Neural cell (in vitro differentiated cells): ENCODE results near the gene ORM2. TPM values are rescaled to one million over a fixed set of nuclear protein-coding genes. Genes with fewer than 3 reads are reported as not detected.

Source experiments
- H2AFZ ChIP-seq: fragments of 200-600, 300-800 bp; sonication (generic), shearing (Covaris generic); 2 replicates; pipeline ENCODE4 v1.6.0; 2014; ENCODE audit warnings: low read depth, mild to moderate bottlenecking, antibody characterized with exemption, low read length, moderate library complexity
- H3F3A ChIP-seq: fragments of 200-600 bp; shearing (Covaris generic); 2 replicates; pipeline ENCODE4 v1.6.1; 2016; ENCODE audit warnings: mild to moderate bottlenecking, moderate library complexity, mixed read lengths, antibody characterized with exemption, low read length; ENCODE audit not compliant: insufficient read depth, poor library complexity, severe bottlenecking
- H3K27ac ChIP-seq: fragments of 200-600, 300-800 bp; sonication (generic), shearing (Covaris generic); 2 replicates; pipeline ENCODE4 v1.5.1; 2014; ENCODE audit warnings: mild to moderate bottlenecking, low read length, moderate library complexity
- H3K27me3 ChIP-seq: fragments of 300-800, 200-600 bp; sonication (generic), shearing (Covaris generic); 2 replicates; pipeline ENCODE4 v1.6.0; 2014; ENCODE audit warnings: mild to moderate bottlenecking, low read depth, low read length, moderate library complexity; ENCODE audit not compliant: insufficient read depth
- H3K36me3 ChIP-seq: fragments of 300-800, 200-600 bp; sonication (generic), shearing (Covaris generic); 2 replicates; pipeline ENCODE4 v1.5.1; 2014; ENCODE audit warnings: mild to moderate bottlenecking, antibody characterized with exemption, low read length, moderate library complexity; ENCODE audit not compliant: insufficient read depth
- H3K4me2 ChIP-seq: fragments of 300-800, 200-600 bp; sonication (generic), shearing (Covaris generic); 2 replicates; pipeline ENCODE4 v1.6.0; 2014; ENCODE audit warnings: mild to moderate bottlenecking, low read length
- H3K4me3 ChIP-seq: fragments of 300-800, 200-600 bp; sonication (generic), shearing (Covaris generic); 2 replicates; pipeline ENCODE4 v1.5.1; 2014; ENCODE audit warnings: mild to moderate bottlenecking, low read length, moderate library complexity
- H3K79me2 ChIP-seq: fragments of 200-600 bp; shearing (Covaris generic); replicated peaks from 2 replicates; pipeline ENCODE4 v1.6.0; 2014; ENCODE audit warnings: mild to moderate bottlenecking, low read length, moderate library complexity; ENCODE audit not compliant: insufficient read depth
- H3K9ac ChIP-seq: fragments of 300-800, 200-600 bp; sonication (generic), shearing (Covaris generic); 2 replicates; pipeline ENCODE4 v1.6.1; 2016; ENCODE audit warnings: mild to moderate bottlenecking, low read length, mixed read lengths
- H3K9me2 ChIP-seq: fragments of 200-600 bp; shearing (Covaris generic); 2 replicates; pipeline ENCODE4 v1.6.1; 2016; ENCODE audit warnings: mild to moderate bottlenecking, low read length, mixed read lengths; ENCODE audit not compliant: insufficient read depth
- H3K9me3 ChIP-seq: fragments of 200-600, 300-800 bp; sonication (generic), shearing (Covaris generic); 2 replicates; pipeline ENCODE4 v1.6.1; 2016; ENCODE audit warnings: mild to moderate bottlenecking, mixed run types, low read length, moderate library complexity, mixed read lengths
- H4K20me1 ChIP-seq: fragments of 200-600 bp; shearing (Covaris generic); 2 replicates; pipeline ENCODE4 v1.6.1; 2016; ENCODE audit warnings: mild to moderate bottlenecking, mixed run types; ENCODE audit not compliant: insufficient read depth
- CTCF ChIP-seq: fragments of 450-650 bp; IDR thresholded peaks from 2 replicates; pipeline ENCODE4 v1.5.1; 2014; ENCODE audit warnings: antibody characterized with exemption, mild to moderate bottlenecking, moderate library complexity; ENCODE audit not compliant: poor library complexity, severe bottlenecking
- EP300 ChIP-seq: fragments of 450-650 bp; conservative IDR thresholded peaks from 2 replicates; pipeline ENCODE4 v1.6.1; 2014; ENCODE audit warnings: antibody characterized with exemption, mild to moderate bottlenecking, moderate library complexity; ENCODE audit not compliant: poor library complexity, severe bottlenecking
- EZH2 ChIP-seq: fragments of 200-600, 300-800 bp; shearing (Covaris generic), sonication (generic); IDR thresholded peaks from 2 replicates; pipeline ENCODE4 v1.6.1; 2014; ENCODE audit warnings: antibody characterized with exemption, low read length, borderline replicate concordance, mild to moderate bottlenecking; ENCODE audit not compliant: insufficient read depth, poor library complexity, severe bottlenecking
- MXI1 ChIP-seq: fragments of 450-650 bp; conservative IDR thresholded peaks from 2 replicates; pipeline ENCODE4 v1.6.1; 2014; ENCODE audit warnings: antibody characterized with exemption, mild to moderate bottlenecking; ENCODE audit not compliant: poor library complexity, severe bottlenecking
- POLR2AphosphoS5 ChIP-seq: IDR thresholded peaks from 2 replicates; pipeline ENCODE4 v1.6.1; 2012
- RAD21 ChIP-seq: fragments of 450-650 bp; conservative IDR thresholded peaks from 2 replicates; pipeline ENCODE4 v1.6.1; 2014; ENCODE audit warnings: antibody characterized with exemption, mild to moderate bottlenecking, moderate library complexity
- SMC3 ChIP-seq: fragments of 450-650 bp; conservative IDR thresholded peaks from 2 replicates; pipeline ENCODE4 v1.6.1; 2014; ENCODE audit warnings: antibody characterized with exemption, mild to moderate bottlenecking, moderate library complexity; ENCODE audit not compliant: poor library complexity
- TAF1 ChIP-seq: IDR thresholded peaks from 2 replicates; pipeline ENCODE4 v1.6.1; 2012; ENCODE audit warnings: low read depth
- polyA plus RNA-seq: library from polyadenylated mRNA; depleted of rRNA; stranded (reverse); fragments of >200 nt; gene quantifications from 2 replicates; pipeline ENCODE4 v1.2.3, GENCODE V29; 2014
- TF ChIP-seq, protein P1 (sequence below): IDR thresholded peaks from 2 replicates; pipeline ENCODE4 v1.6.1; 2012; ENCODE audit warnings: borderline replicate concordance

Gene ORM2
- polyA plus RNA-seq, 1 donor from 2014 or later = not detected

- H3K9me2 ChIP-seq = no peaks in the 10 kb centered on the region
- no peaks in the 10 kb centered on the region for H3K79me2 ChIP-seq
- TF ChIP-seq, protein P1, sequence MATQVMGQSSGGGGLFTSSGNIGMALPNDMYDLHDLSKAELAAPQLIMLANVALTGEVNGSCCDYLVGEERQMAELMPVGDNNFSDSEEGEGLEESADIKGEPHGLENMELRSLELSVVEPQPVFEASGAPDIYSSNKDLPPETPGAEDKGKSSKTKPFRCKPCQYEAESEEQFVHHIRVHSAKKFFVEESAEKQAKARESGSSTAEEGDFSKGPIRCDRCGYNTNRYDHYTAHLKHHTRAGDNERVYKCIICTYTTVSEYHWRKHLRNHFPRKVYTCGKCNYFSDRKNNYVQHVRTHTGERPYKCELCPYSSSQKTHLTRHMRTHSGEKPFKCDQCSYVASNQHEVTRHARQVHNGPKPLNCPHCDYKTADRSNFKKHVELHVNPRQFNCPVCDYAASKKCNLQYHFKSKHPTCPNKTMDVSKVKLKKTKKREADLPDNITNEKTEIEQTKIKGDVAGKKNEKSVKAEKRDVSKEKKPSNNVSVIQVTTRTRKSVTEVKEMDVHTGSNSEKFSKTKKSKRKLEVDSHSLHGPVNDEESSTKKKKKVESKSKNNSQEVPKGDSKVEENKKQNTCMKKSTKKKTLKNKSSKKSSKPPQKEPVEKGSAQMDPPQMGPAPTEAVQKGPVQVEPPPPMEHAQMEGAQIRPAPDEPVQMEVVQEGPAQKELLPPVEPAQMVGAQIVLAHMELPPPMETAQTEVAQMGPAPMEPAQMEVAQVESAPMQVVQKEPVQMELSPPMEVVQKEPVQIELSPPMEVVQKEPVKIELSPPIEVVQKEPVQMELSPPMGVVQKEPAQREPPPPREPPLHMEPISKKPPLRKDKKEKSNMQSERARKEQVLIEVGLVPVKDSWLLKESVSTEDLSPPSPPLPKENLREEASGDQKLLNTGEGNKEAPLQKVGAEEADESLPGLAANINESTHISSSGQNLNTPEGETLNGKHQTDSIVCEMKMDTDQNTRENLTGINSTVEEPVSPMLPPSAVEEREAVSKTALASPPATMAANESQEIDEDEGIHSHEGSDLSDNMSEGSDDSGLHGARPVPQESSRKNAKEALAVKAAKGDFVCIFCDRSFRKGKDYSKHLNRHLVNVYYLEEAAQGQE = no peak
- H3K27me3 ChIP-seq = no peaks in the 10 kb centered on the region
- H3K9ac ChIP-seq = no peak overlapping the region
- H3F3A ChIP-seq = no peaks in the 10 kb centered on the region
- H3K4me2 ChIP-seq = no peak overlapping the region
- H3K9me3 ChIP-seq = no peaks in the 10 kb centered on the region
- no peak overlapping the region for H2AFZ ChIP-seq
- no peaks in the 10 kb centered on the region for H4K20me1 ChIP-seq
- H3K36me3 ChIP-seq = no peaks in the 10 kb centered on the region
- H3K4me3 ChIP-seq = no peak overlapping the region
- H3K27ac ChIP-seq = no peak overlapping the region
Measured at GRCh38 chr9:114346146-114346545, 16.5 kb downstream of the ORM2 start.

DNA sequence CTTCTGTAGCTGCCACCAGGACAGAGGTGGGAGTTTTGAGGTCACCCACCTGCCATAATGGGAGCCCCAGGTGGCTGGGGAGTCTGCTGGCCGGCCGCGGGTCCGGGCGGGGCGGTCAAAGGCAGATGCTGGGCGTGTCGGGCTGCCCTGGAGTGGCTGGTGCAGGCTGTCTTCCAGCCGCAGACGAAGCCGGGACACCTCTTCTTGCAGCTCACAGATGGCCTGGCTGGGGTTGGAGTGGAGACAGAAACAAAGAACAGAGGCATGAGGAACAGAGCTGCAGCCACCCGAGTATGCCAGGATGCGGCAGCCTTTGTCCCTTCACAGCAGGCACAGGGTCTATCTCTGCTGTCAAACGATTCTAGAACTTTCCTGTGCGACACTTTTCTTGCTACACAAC, 18.0 kb downstream of the ORM2 start:
- Histone ChIP-seq H3K4me3 (no peak overlapping the region), H3K9ac (no peak overlapping the region), H3K4me2 (no peak overlapping the region), H3F3A (no peaks in the 10 kb centered on the region), H3K27ac (no peak overlapping the region), H3K79me2 (no peaks in the 10 kb centered on the region), H2AFZ (no peak overlapping the region), H4K20me1 (no peaks in the 10 kb centered on the region), H3K27me3 (no peaks in the 10 kb centered on the region), H3K9me2 (no peaks in the 10 kb centered on the region), H3K9me3 (no peaks in the 10 kb centered on the region), H3K36me3 (no peaks in the 10 kb centered on the region)
- no peak for TF ChIP-seq POLR2AphosphoS5
- TF ChIP-seq EP300 = no peak

GRCh38 chr9:114348261-114348905, 18.7 kb downstream of the ORM2 start:
- H4K20me1 ChIP-seq = no peaks in the 10 kb centered on the region
- H3K79me2 ChIP-seq = no peaks in the 10 kb centered on the region
- H3K4me3 ChIP-seq = no peak overlapping the region
- no peaks in the 10 kb centered on the region for H3F3A ChIP-seq
- H3K27ac ChIP-seq = no peak overlapping the region
- H3K27me3 ChIP-seq = no peaks in the 10 kb centered on the region
- no peak overlapping the region for H3K9ac ChIP-seq
- no peak overlapping the region for H2AFZ ChIP-seq
- H3K9me2 ChIP-seq = no peaks in the 10 kb centered on the region
- H3K36me3 ChIP-seq = no peaks in the 10 kb centered on the region
- TF ChIP-seq TAF1 (no peak), CTCF (no peak), MXI1 (no peak), SMC3 (no peak), RAD21 (no peak), EZH2 (no peak), POLR2AphosphoS5 (no peak)
- TF ChIP-seq, protein P1 = no peak
- no peak overlapping the region for H3K4me2 ChIP-seq
- no peaks in the 10 kb centered on the region for H3K9me3 ChIP-seq
